Neural cell (in vitro differentiated cells): Measurements from ENCODE around the gene IFIT1B. TPM values are rescaled to one million over a fixed set of nuclear protein-coding genes. Genes with fewer than 3 reads are reported as not detected.

Experiments
- H2AFZ ChIP-seq: fragments of 200-600, 300-800 bp; sonication (generic), shearing (Covaris generic); 2 replicates; pipeline ENCODE4 v1.6.0; 2014; ENCODE audit warnings: low read depth, mild to moderate bottlenecking, antibody characterized with exemption, low read length, moderate library complexity
- H3F3A ChIP-seq: fragments of 200-600 bp; shearing (Covaris generic); 2 replicates; pipeline ENCODE4 v1.6.1; 2016; ENCODE audit warnings: mild to moderate bottlenecking, moderate library complexity, mixed read lengths, antibody characterized with exemption, low read length; ENCODE audit not compliant: insufficient read depth, poor library complexity, severe bottlenecking
- H3K27ac ChIP-seq: fragments of 200-600, 300-800 bp; sonication (generic), shearing (Covaris generic); 2 replicates; pipeline ENCODE4 v1.5.1; 2014; ENCODE audit warnings: mild to moderate bottlenecking, low read length, moderate library complexity
- H3K27me3 ChIP-seq: fragments of 300-800, 200-600 bp; sonication (generic), shearing (Covaris generic); 2 replicates; pipeline ENCODE4 v1.6.0; 2014; ENCODE audit warnings: mild to moderate bottlenecking, low read depth, low read length, moderate library complexity; ENCODE audit not compliant: insufficient read depth
- H3K36me3 ChIP-seq: fragments of 300-800, 200-600 bp; sonication (generic), shearing (Covaris generic); 2 replicates; pipeline ENCODE4 v1.5.1; 2014; ENCODE audit warnings: mild to moderate bottlenecking, antibody characterized with exemption, low read length, moderate library complexity; ENCODE audit not compliant: insufficient read depth
- H3K4me2 ChIP-seq: fragments of 300-800, 200-600 bp; sonication (generic), shearing (Covaris generic); 2 replicates; pipeline ENCODE4 v1.6.0; 2014; ENCODE audit warnings: mild to moderate bottlenecking, low read length
- H3K4me3 ChIP-seq: fragments of 300-800, 200-600 bp; sonication (generic), shearing (Covaris generic); 2 replicates; pipeline ENCODE4 v1.5.1; 2014; ENCODE audit warnings: mild to moderate bottlenecking, low read length, moderate library complexity
- H3K79me2 ChIP-seq: fragments of 200-600 bp; shearing (Covaris generic); replicated peaks from 2 replicates; pipeline ENCODE4 v1.6.0; 2014; ENCODE audit warnings: mild to moderate bottlenecking, low read length, moderate library complexity; ENCODE audit not compliant: insufficient read depth
- H3K9ac ChIP-seq: fragments of 300-800, 200-600 bp; sonication (generic), shearing (Covaris generic); 2 replicates; pipeline ENCODE4 v1.6.1; 2016; ENCODE audit warnings: mild to moderate bottlenecking, low read length, mixed read lengths
- H3K9me2 ChIP-seq: fragments of 200-600 bp; shearing (Covaris generic); 2 replicates; pipeline ENCODE4 v1.6.1; 2016; ENCODE audit warnings: mild to moderate bottlenecking, low read length, mixed read lengths; ENCODE audit not compliant: insufficient read depth
- H3K9me3 ChIP-seq: fragments of 200-600, 300-800 bp; sonication (generic), shearing (Covaris generic); 2 replicates; pipeline ENCODE4 v1.6.1; 2016; ENCODE audit warnings: mild to moderate bottlenecking, mixed run types, low read length, moderate library complexity, mixed read lengths
- H4K20me1 ChIP-seq: fragments of 200-600 bp; shearing (Covaris generic); 2 replicates; pipeline ENCODE4 v1.6.1; 2016; ENCODE audit warnings: mild to moderate bottlenecking, mixed run types; ENCODE audit not compliant: insufficient read depth
- CTCF ChIP-seq: fragments of 450-650 bp; IDR thresholded peaks from 2 replicates; pipeline ENCODE4 v1.5.1; 2014; ENCODE audit warnings: antibody characterized with exemption, mild to moderate bottlenecking, moderate library complexity; ENCODE audit not compliant: poor library complexity, severe bottlenecking
- EP300 ChIP-seq: fragments of 450-650 bp; conservative IDR thresholded peaks from 2 replicates; pipeline ENCODE4 v1.6.1; 2014; ENCODE audit warnings: antibody characterized with exemption, mild to moderate bottlenecking, moderate library complexity; ENCODE audit not compliant: poor library complexity, severe bottlenecking
- EZH2 ChIP-seq: fragments of 200-600, 300-800 bp; shearing (Covaris generic), sonication (generic); IDR thresholded peaks from 2 replicates; pipeline ENCODE4 v1.6.1; 2014; ENCODE audit warnings: antibody characterized with exemption, low read length, borderline replicate concordance, mild to moderate bottlenecking; ENCODE audit not compliant: insufficient read depth, poor library complexity, severe bottlenecking
- MXI1 ChIP-seq: fragments of 450-650 bp; conservative IDR thresholded peaks from 2 replicates; pipeline ENCODE4 v1.6.1; 2014; ENCODE audit warnings: antibody characterized with exemption, mild to moderate bottlenecking; ENCODE audit not compliant: poor library complexity, severe bottlenecking
- POLR2AphosphoS5 ChIP-seq: IDR thresholded peaks from 2 replicates; pipeline ENCODE4 v1.6.1; 2012
- RAD21 ChIP-seq: fragments of 450-650 bp; conservative IDR thresholded peaks from 2 replicates; pipeline ENCODE4 v1.6.1; 2014; ENCODE audit warnings: antibody characterized with exemption, mild to moderate bottlenecking, moderate library complexity
- REST ChIP-seq: IDR thresholded peaks from 2 replicates; pipeline ENCODE4 v1.6.1; 2012; ENCODE audit warnings: borderline replicate concordance
- SMC3 ChIP-seq: fragments of 450-650 bp; conservative IDR thresholded peaks from 2 replicates; pipeline ENCODE4 v1.6.1; 2014; ENCODE audit warnings: antibody characterized with exemption, mild to moderate bottlenecking, moderate library complexity; ENCODE audit not compliant: poor library complexity
- TAF1 ChIP-seq: IDR thresholded peaks from 2 replicates; pipeline ENCODE4 v1.6.1; 2012; ENCODE audit warnings: low read depth
- polyA plus RNA-seq: library from polyadenylated mRNA; depleted of rRNA; stranded (reverse); fragments of >200 nt; gene quantifications from 2 replicates; pipeline ENCODE4 v1.2.3, GENCODE V29; 2014

Gene IFIT1B
- polyA plus RNA-seq, 1 donor from 2014 or later, result not detected

GRCh38 chr10:89428877-89429276 is 51.0 kb downstream of the IFIT1B start:
- H3K9ac ChIP-seq, result no peak overlapping the region
- no peaks in the 10 kb centered on the region for H3K27me3 ChIP-seq
- H3K9me3 ChIP-seq, result no peaks in the 10 kb centered on the region
- no peaks in the 10 kb centered on the region for H3F3A ChIP-seq
- H3K36me3 ChIP-seq, result no peaks in the 10 kb centered on the region
- no peaks in the 10 kb centered on the region for H3K9me2 ChIP-seq
- H4K20me1 ChIP-seq, result no peaks in the 10 kb centered on the region
- no peak overlapping the region for H3K27ac ChIP-seq
- H3K4me2 ChIP-seq, result no peak overlapping the region
- H3K4me3 ChIP-seq, result no peak overlapping the region
- TF ChIP-seq POLR2AphosphoS5, result no peak
- TF ChIP-seq EZH2, result no peak
- TF ChIP-seq RAD21, result no peak
- TF ChIP-seq SMC3, result no peak
- no peak for TF ChIP-seq CTCF
- no peak for TF ChIP-seq MXI1
- TF ChIP-seq TAF1, result no peak
- no peak for TF ChIP-seq EP300
- TF ChIP-seq REST, result no peak
- H3K79me2 ChIP-seq, result no peaks in the 10 kb centered on the region
- H2AFZ ChIP-seq, result no peak overlapping the region

- no peaks in the 10 kb centered on the region for H3K9me3 ChIP-seq
- no peaks in the 10 kb centered on the region for H4K20me1 ChIP-seq
- TF ChIP-seq TAF1 (no peak), SMC3 (no peak), REST (no peak), MXI1 (no peak), EP300 (no peak), RAD21 (no peak), EZH2 (no peak), POLR2AphosphoS5 (no peak), CTCF (no peak)
- no peaks in the 10 kb centered on the region for H3K36me3 ChIP-seq
- H3K9me2 ChIP-seq, result no peaks in the 10 kb centered on the region
- no peaks in the 10 kb centered on the region for H3K79me2 ChIP-seq
- no peak overlapping the region for H3K4me3 ChIP-seq
- no peak overlapping the region for H3K27ac ChIP-seq
- H3K4me2 ChIP-seq, result no peak overlapping the region
- H3K9ac ChIP-seq, result no peak overlapping the region
- H3F3A ChIP-seq, result no peaks in the 10 kb centered on the region
- H2AFZ ChIP-seq, result no peak overlapping the region
- H3K27me3 ChIP-seq, result no peaks in the 10 kb centered on the region
These were observed 54.1 kb downstream of the IFIT1B start for GRCh38 chr10:89431977-89432376.
